ENCODE measurements around the gene PIGL.
A peak's percentile ranks its signal among the peaks of the same experiment; 100 is the strongest.
"Not testable (repeated sequence)": the region's sequence is repeated elsewhere in the genome, so short reads cannot be mapped to it uniquely, and the experiment has no call there.

Gene PIGL

DNA sequence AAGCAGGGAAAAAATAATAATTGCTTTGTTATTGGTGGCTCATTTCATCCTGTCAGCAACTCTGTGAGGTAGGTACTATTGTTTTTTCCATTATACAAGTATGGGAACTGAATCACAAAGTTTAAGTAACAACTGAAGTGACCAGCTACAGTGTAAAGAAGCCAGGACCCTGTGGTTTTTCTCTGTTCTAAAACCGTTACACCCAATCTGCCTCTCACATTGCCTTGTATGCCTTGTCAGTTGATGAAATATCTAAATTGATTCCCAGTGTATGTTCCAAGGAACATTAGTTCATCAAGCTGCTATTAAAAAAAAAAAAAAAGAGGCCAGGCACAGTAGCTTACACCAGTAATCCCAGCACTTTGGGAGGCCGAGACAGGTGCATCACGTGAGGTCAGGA, 5.4 kb downstream of the PIGL start:
- no peak for DNase-seq

GRCh38 chr17:16229912-16230561, 13.0 kb downstream of the PIGL start:
- not testable (repeated sequence) for DNase-seq

DNA sequence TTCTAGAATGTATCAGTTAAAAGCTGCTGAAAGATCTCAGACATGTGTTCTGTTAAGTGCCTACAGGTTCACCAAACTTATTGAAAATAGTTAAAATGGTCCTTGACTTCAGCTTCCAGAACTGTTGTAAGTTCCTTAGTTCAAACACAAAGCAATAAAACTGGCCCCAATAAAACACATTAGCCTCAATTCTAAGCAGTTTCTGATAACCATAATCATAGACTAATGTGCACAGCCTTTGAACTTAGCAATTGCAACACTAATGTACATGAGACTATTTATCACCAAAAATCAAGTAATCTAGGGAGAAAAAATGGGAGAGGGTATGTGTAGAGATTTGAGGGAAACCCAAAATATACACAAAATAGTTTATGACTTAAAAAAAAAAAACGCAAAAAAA, 15.4 kb downstream of the PIGL start:
- no peak for DNase-seq

DNA sequence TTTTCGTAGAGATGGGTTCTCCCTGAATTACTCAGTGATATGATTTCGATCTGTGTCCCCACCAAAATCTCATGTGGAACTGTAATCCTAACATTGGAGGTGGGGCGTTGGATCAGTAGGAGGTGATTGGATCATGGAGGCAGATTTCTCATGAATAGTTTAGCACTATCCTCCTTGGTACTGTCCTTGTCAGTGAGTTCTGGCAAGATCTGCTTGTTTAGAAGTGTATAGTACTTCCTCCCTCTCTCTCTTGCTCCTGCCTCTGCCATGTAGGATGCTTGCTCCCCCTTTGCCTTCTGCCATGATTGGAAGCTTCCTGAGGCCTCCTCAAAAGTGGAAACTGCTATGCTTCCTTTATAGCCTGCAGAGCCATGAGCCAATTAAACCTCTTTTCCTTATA, 22.9 kb downstream of the PIGL start:
- DNase-seq: no peak

DNA sequence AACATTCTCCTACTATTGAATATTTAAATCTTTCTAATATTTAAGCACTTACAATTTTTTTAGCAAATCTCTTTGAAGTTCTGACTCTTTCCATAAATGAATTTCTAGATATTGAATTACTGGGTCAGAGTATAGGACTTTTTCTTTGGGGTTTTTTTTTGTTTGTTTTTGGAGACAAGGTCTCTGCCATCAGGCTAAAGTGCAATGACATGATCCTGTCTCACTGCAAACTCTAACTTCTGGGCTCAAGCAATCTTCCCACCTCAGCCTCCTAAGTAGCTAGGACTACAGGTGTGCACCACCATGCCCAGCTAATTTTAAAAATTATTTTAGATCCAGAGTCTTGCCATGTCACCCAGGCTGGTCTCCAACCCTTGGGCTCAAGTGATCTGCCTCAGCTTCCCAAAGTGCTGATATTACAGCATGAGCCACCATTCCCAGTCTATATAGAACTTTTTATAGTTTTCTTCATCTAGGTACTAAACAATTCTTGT, 24.9 kb downstream of the PIGL start:
- DNase-seq: no peak

DNA sequence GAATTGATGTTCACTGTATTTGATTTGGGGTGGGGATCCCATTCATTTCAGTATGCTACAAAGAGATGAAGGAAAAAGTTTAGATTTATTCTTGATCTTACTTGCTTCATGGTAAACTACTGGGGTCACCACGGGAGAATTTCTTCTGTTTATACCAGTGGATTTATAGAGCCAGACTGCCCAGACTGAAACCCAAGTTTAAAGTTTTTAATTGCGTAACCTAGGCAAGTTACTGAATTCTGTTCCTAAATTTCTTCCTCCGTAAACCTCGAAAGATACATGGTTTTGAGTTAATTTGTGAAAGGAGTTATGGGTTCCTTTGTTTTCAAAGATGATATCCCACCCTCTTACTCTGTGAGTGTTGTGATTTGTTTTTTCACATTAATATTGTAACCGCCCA, 26.4 kb downstream of the PIGL start:
- DNase-seq: no peak

DNA sequence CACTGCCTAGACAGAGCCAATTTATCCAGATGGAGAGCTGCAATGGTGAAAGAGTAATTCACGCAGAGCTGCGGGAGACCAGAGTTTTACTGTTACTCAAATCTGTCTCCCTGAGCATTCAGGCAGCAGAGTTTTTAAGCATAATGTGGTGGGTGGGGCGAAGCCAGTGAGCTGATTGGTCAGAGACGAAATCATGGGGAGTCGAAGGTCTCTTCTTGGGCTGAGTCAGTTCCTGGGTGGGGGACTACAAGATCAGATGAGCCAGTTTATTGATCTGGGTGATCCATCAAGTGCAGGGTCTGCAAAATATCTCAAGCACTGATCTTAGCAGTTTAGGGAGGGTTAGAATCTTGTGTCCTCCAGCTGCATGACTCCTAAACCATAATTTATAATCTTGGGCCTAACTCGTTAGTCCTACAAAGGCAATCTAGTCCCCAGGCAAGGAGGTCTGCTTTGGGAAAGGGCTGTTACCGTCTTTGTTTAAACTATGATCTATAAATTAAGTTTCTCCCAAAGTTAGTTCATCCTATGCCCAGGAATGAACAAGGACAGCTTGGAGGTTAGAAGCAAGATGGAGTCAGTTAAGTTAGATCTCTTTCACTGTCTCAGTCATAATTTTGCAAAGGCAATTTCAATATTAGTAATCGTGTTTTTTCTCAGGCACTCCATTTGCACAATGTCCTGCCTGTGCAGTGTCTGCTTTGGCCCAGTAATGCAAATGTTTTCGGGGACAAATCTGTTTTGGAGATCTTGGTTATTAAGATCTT, 27.0 kb downstream of the PIGL start:
- DNase-seq: no peak

DNA sequence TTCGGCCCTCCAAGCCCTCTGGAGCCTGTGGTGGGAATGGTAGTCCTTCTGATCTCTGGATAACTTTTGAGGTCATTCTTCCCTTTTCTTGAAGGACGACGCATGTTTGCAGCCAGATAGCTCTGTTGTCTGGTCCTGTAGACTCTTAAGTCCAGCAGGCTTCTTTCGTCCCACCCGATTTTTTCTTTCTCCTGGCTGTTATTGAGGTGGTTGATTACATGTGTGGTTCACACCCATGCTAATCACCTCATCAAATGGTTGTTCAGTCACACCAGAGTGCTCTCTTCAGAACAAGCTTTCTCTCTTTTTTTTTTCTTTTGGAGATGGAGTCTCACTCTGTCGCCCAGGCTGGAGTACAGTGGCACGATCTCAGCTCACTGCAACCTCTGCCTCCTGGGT, 30.6 kb downstream of the PIGL start:
- DNase-seq: no peak

DNA sequence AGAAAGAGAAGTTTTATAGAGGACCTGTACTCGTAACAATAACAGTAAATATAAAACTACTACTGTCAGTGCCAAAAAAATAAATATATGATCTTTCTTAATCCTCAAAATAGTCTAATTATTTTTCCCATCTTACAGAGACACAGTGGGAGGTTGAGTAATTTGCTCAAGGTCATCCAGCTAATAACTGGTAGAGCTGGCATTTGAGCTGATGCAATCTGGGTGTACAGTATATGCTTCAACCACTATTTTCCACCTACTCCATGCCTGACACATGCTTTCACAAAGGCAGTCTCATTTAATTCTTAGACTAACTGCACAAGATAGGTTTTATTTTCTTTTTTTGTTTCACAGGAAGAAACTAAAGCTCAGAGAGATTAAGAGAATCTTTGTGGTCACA, 33.6 kb downstream of the PIGL start:
- DNase-seq: no peak

DNA sequence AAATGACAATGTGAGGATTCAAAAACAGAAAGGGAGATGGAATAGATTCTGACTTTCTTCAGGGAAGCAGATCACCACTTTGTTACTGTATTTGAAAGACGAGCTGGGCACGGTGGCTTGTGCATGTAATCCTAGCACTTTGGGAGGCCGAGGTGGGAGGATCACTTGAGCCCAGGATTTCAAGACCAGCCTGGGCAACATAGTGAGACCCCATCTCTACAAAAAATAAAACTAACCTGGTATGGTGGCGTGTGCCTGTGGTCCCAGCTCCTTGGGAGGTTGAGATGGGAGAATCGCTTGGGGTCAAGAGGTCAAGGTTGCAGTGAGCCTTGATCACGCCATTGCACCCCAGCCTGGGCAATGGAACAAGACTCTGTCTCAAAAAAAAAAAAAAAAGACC, 34.0 kb downstream of the PIGL start:
- DNase-seq: no peak

- DNase-seq: no peak
These were observed 34.5 kb downstream of the PIGL start for GRCh38 chr17:16251556-16251955.

GRCh38 chr17:16254773-16255400, 37.9 kb downstream of the PIGL start:
- DNase-seq: no peak

DNA sequence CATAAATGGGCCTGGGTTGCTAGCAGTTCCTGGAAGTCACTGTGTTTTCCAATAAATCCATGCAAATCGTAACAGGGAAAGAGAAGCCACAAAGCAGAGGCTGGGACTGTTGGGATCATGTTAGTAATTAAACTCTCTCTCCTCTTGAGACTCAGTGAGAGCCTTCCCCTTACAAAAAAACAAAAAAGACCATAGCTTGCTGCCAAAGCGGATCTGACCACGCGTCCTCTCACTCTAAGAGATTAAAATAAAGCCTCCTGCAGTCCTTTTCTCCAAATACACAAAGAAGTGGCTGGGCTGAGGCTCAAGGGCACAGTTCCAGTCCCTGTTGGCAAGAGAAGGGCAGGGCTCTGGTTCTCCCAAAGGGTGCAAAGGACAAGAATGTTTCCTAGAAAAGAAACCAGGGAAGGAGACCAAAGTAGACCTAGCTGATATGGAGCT, 38.5 kb downstream of the PIGL start:
- DNase-seq: no peak

DNA sequence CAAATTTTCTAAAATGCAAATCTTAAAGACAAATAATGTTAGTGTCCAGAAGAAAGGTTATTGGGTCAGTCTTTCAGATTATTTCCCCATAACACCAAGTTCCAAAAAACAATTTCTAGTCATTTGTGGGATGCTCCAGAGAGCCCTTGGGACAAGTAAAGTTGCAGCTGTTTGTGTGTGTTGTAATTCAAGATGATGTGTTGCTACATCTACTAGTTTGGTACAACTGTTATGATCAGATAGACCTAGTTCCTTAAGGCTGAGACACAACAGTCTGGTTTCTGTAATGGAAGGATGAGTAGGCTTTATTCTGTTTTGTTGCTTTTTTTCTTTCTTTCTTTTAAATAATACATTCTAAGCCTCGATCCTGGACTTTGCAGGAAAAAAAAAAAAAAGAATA, 41.9 kb downstream of the PIGL start:
- peak; percentile 52 for DNase-seq

DNA sequence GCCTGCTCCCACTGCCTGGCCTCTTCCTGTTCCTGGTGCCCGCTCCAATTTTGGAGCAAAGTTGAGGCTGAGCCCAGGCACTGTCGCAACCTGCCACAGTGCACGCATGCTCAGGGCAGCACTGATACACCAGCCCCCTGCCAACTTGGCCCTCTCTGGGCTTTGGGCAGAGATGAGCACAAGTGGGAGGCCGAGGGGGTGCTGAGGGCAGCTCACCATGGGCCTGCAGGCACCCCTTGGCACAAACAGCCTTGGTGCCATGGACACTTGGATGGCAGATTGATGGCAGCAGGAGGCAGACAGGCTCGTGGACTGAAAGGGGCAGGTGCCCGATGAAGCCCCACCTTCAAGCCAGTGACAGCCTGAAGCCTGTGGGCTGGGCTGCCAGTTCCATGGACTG, 42.9 kb downstream of the PIGL start:
- no peak for DNase-seq

DNA sequence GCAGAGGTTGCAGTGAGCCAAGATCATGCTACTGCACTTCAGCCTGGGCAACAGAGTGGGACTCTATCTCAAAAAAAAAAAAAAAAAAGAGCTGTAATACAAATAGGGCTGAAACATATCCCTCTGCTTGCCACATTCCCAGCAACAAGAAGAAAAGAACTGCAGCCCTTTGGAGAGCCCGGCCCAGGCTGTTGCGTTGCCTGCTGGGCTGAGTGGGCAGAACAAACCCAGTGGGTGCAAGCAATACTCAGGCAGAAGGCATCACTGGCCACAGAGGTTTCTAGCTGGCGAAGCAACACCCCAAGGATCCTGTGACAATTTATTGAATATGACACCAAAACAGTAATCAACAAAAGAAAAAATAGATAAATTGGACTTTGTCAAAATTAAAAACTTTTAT, 44.0 kb downstream of the PIGL start:
- no peak for DNase-seq

GRCh38 chr17:16262201-16262600, 45.2 kb downstream of the PIGL start:
- no peak for DNase-seq

DNA sequence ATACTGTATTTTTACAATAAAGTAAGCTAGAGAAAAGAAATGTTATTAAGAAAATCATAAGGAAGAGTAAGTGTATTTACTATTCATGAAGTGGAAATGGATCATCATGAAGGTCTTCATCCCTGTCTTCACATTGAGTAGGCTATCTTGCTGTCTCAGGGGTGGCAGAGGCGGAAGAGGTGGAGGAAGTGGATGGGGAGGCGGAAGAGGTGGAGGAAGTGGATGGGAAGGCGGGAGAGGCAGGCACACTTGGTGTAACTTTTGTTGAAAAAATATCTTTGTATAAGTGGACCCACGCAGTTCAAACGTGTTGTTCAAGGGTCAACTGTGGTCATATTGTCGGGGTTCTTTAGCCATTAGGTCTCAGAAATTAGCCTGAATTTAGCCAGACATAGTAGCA, 50.2 kb downstream of the PIGL start:
- DNase-seq: no peak

- DNase-seq: no peak
These were observed 52.6 kb downstream of the PIGL start for GRCh38 chr17:16269658-16270057.

DNA sequence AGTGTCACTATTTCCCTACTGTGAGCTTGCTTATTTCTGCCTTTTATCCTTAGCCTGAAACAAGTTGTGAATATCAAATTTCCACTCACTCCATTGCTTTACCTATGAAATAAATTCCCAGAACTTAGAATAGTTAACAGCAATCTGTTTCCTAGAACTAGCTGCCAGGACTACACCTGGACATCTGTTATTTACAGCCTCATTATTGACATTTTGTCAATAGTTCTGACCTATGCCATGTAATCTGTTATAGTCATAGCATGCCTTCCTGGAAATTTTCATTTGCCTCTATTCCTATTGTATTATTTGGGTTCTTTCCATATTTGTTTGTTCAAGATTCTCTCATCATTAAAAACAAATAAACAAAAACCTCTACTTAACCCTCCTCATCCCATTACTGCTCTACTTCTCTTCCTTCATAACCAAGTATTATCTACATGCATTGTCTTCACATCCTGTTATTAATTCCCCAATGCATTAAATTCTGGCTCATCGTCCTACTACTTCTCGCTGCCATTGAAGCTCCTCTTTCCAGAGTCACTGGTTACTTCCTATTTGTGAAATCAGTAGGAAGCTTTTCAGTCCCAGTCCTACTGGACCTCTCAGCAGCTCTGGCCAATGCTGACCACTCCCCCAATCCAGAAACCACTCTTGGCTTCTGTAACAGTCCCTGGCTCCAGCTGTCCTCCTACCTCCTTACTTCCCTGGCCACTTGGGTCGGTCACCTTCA, 55.3 kb downstream of the PIGL start:
- DNase-seq: no peak

GRCh38 chr17:16273499-16273898, 56.5 kb downstream of the PIGL start:
- DNase-seq: peak; percentile 22

- no peak for DNase-seq
These were observed 56.9 kb downstream of the PIGL start for GRCh38 chr17:16273929-16274339.

GRCh38 chr17:16275024-16275423, 58.0 kb downstream of the PIGL start:
- DNase-seq: no peak
